B cell (primary cell): ENCODE results near the gene PDE4B. TPM values are rescaled to one million over a fixed set of nuclear protein-coding genes. Genes with fewer than 3 reads are reported as not detected.

Source experiments
- ATAC-seq: fragments of 200-7000 bp; cut with Tn5 transposase; one replicate; pipeline ENCODE4 v1.10.0; 2021; ENCODE audit warnings: low read depth, mild to moderate bottlenecking, moderate number of reproducible peaks, moderate library complexity
- CTCF ChIA-PET: fragments of 350-600 bp; sonication (Branson Sonifier 250); formaldehyde crosslinking; loops from one replicate; lab custom pipeline; 2021; ENCODE audit warnings: antibody characterized with exemption, inconsistent platforms; lab: Charles Lee
- POLR2A ChIA-PET: fragments of 350-600 bp; sonication (Branson Sonifier 250); formaldehyde crosslinking; loops from one replicate; lab custom pipeline; 2021; ENCODE audit warnings: antibody characterized with exemption; lab: Charles Lee
- DNase-seq: peaks from one replicate; pipeline ENCODE4 v3.0.0; 2013
- H2AFZ ChIP-seq: 2 replicates; pipeline ENCODE4 v1.6.1; 2012; ENCODE audit warnings: mild to moderate bottlenecking, low read depth, low read length; ENCODE audit not compliant: insufficient read depth, poor library complexity, severe bottlenecking
- H3K27ac ChIP-seq, 2 donors: 1 replicate in 1 of 2; 2 replicates in 1 of 2; pipeline ENCODE4 v1.5.1; 2012 to 2013; ENCODE audit warnings: low read length in 2 of 2, mild to moderate bottlenecking in 2 of 2, moderate library complexity in 1 of 2
- H3K27me3 ChIP-seq, 4 experiments: fragments of 200-600 bp in 1 of 4; sonication (generic) in 1 of 4; replicated peaks in 1 of 4; 1 replicate in 2 of 4; 2 replicates in 2 of 4; pipeline versions ENCODE4 v1.6.1 to v1.7.0; 2013 to 2016; ENCODE audit warnings: low read length in 3 of 4, mild to moderate bottlenecking in 2 of 4, mixed read lengths in 1 of 4, moderate library complexity in 1 of 4; ENCODE audit not compliant: insufficient read depth in 4 of 4, control insufficient read depth in 3 of 4; ENCODE audit errors: control extremely low read depth in 1 of 4
- H3K36me3 ChIP-seq, 2 experiments: replicated peaks in 1 of 2; 1 replicate in 1 of 2; 2 replicates in 1 of 2; pipeline versions ENCODE4 v1.6.1 to v1.7.1; 2013; ENCODE audit warnings: low read length in 1 of 2; ENCODE audit not compliant: insufficient read depth in 2 of 2, control insufficient read depth in 1 of 2; ENCODE audit errors: control extremely low read depth in 1 of 2, extremely low read depth in 1 of 2
- H3K4me1 ChIP-seq, 2 donors: fragments of 200-600 bp in 1 of 2; sonication (generic) in 1 of 2; 1 replicate in 1 of 2; 2 replicates in 1 of 2; pipeline versions ENCODE4 v1.5.1 to v1.6.1; 2013 to 2017; ENCODE audit warnings: low read length in 2 of 2; ENCODE audit not compliant: control insufficient read depth in 2 of 2, insufficient read depth in 2 of 2
- H3K4me2 ChIP-seq: replicated peaks from 2 replicates; pipeline ENCODE3; 2012; ENCODE audit warnings: mild to moderate bottlenecking, low read depth, low read length; ENCODE audit not compliant: poor library complexity, severe bottlenecking
- H3K4me3 ChIP-seq, 5 experiments: fragments of 200-600 bp in 1 of 5; sonication (generic) in 1 of 5; 1 replicate in 3 of 5; 2 replicates in 2 of 5; pipeline versions ENCODE4 v1.5.1 to v1.7.0; 2011 to 2016; ENCODE audit warnings: low read length in 4 of 5, mild to moderate bottlenecking in 4 of 5, low read depth in 2 of 5, control low read depth in 1 of 5, moderate library complexity in 1 of 5; ENCODE audit not compliant: insufficient read depth in 1 of 5; ENCODE audit errors: control extremely low read depth in 1 of 5, extremely low read depth in 1 of 5
- H3K79me2 ChIP-seq: fragments of 200-600 bp; sonication (generic); one replicate; pipeline ENCODE4 v1.6.0; 2016; ENCODE audit warnings: low read length; ENCODE audit not compliant: control insufficient read depth, insufficient read depth
- H3K9ac ChIP-seq: fragments of 200-600 bp; sonication (generic); 2 replicates; pipeline ENCODE4 v1.6.1; 2017; ENCODE audit warnings: mild to moderate bottlenecking, low read length, moderate library complexity
- H3K9me3 ChIP-seq, 3 donors: one replicate each; pipeline versions ENCODE4 v1.6.1 to v1.7.1; 2013; ENCODE audit warnings: low read length in 2 of 3; ENCODE audit not compliant: control insufficient read depth in 2 of 3, insufficient read depth in 1 of 3; ENCODE audit errors: control extremely low read depth in 1 of 3
- H4K20me1 ChIP-seq: 2 replicates; pipeline ENCODE4 v1.6.0; 2012; ENCODE audit warnings: mild to moderate bottlenecking, low read length; ENCODE audit not compliant: insufficient read depth, control insufficient read depth, poor library complexity, severe bottlenecking
- H3K27ac Mint-ChIP-seq: one replicate; pipeline ENCODE4 v1.8.0; 2021; ENCODE audit warnings: mixed read lengths
- H3K27me3 Mint-ChIP-seq: one replicate; pipeline ENCODE4 v1.8.0; 2021; ENCODE audit warnings: mixed read lengths
- H3K4me1 Mint-ChIP-seq: one replicate; pipeline ENCODE4 v1.8.0; 2021; ENCODE audit warnings: mixed read lengths
- H3K4me3 Mint-ChIP-seq: one replicate; pipeline ENCODE4 v1.8.0; 2021; ENCODE audit warnings: mixed read lengths
- H3K9me3 Mint-ChIP-seq: one replicate; pipeline ENCODE4 v1.8.0; 2022; ENCODE audit warnings: mixed read lengths; ENCODE audit not compliant: insufficient read depth
- EZH2 ChIP-seq: IDR thresholded peaks from 2 replicates; pipeline ENCODE4 v1.6.1; 2012; ENCODE audit warnings: borderline replicate concordance, low read depth, mild to moderate bottlenecking, moderate library complexity, low read length; ENCODE audit not compliant: insufficient read depth, poor library complexity, severe bottlenecking
- WGBS: methylation state at CpG from one replicate; pipeline ENCODE4 v1.1.5; 2013; ENCODE audit warnings: missing lambda C conversion rate; ENCODE audit not compliant: insufficient coverage; 5-methylcytosine and 5-hydroxymethylcytosine counted together
- intact Hi-C: fragments of 100-400 bp; cut with micrococcal nuclease; formaldehyde crosslinking; loops from one replicate; pipeline ENCODE4 v1.10.0; 2022
- polyA plus RNA-seq: library from polyadenylated mRNA; depleted of rRNA; stranded (reverse); fragments of >200 nt; gene quantifications from 2 replicates; pipeline ENCODE4 v1.2.3, GENCODE V29; 2012
- total RNA-seq, 2 donors: library from RNA; stranded (reverse); fragments of 120-200 nt in 1 of 2; gene quantifications; 1 replicate in 1 of 2; 2 replicates in 1 of 2; pipeline versions ENCODE4 v1.2.3 to v1.2.4, GENCODE V29; 2013 to 2022
- TF ChIP-seq, protein P1 (sequence below): fragments of 200-600 bp; IDR thresholded peaks from one replicate; pipeline ENCODE4 v1.8.0; 2022; ENCODE audit warnings: antibody characterized with exemption, mild to moderate bottlenecking

Gene PDE4B
- total and polyA plus RNA-seq, 2 donors (not counting 1 experiment from before 2014, with no cell fraction given), result 63.7 to 242 TPM

DNA sequence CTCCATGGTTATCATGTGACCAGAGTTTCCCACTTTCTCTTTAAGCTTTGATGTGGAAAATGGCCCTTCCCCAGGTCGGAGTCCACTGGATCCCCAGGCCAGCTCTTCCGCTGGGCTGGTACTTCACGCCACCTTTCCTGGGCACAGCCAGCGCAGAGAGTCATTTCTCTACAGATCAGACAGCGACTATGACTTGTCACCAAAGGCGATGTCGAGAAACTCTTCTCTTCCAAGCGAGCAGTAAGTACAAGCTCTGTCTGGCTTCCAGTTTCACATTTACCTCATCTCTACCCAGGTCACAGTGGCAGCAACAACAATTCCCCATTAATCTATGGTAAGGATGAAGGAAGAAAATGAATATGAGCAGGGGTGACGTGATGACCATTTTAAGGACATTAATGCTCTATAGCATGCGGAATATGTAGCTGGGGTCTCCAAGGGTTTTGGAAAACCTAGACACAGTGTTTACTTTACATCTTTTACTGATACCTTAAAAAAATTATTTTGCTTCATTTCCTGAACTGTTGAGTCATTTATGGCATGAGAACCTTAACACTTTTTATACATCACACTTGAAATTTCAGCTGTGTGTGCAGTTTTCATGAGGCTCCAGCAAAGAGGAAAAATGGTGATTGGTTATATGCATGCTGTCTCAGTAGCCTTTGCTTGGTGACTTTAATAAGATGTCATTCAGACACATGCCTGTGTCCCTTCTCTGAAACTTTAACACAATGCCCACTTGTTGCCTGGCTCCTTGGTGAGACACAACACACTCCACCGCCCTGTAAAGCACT is 454.9 kb downstream of the PDE4B start:
- intact Hi-C loops, result loop anchor here (10.0 kb wide), 2 partner anchors 823 to 1573 kb away; partner anchors contain the start of genes LEPR and LEPROT
- peak overlapping the region; percentile 78 for H3K4me3 Mint-ChIP-seq
- H3K4me1 ChIP-seq, result no peaks in the 10 kb centered on the region

More for the DNA sequence above, 454.9 kb downstream of the PDE4B start:
- ATAC-seq, result peak; percentile 34
- Mint-ChIP-seq H3K27ac (no peak overlapping the region), H3K4me1 (peaks cover 7% of the 10 kb centered on the region), H3K9me3 (no peaks in the 10 kb centered on the region), H3K27me3 (peaks cover 11% of the 10 kb centered on the region)
- H3K9me3 ChIP-seq, result no peaks in the 10 kb centered on the region
- 67% methylated on average over 5 of the region's 11 CpGs for WGBS
- peak overlapping the region in 3 of 5 experiments; percentile 8 to 40 (median 11) for H3K4me3 ChIP-seq
- CTCF ChIA-PET, result interaction anchor here (0.8 to 23.9 kb wide), 5 partner anchors 31 to 290 kb away, joined by 3 to 572 read pairs (median 12); no protein-coding TSS in a partner anchor
- DNase-seq, result peak; percentile 23
- H2AFZ ChIP-seq, result no peak overlapping the region
- no peaks in the 10 kb centered on the region for H3K27me3 ChIP-seq
- H3K27ac ChIP-seq, result no peak overlapping the region
- H3K36me3 ChIP-seq, result no peaks in the 10 kb centered on the region
- H4K20me1 ChIP-seq, result no peaks in the 10 kb centered on the region
- peak overlapping the region; percentile 42 for H3K9ac ChIP-seq
- no peaks in the 10 kb centered on the region for H3K79me2 ChIP-seq
- POLR2A ChIA-PET, result no interaction called here
- H3K4me2 ChIP-seq, result peak overlapping the region; percentile 46
- TF ChIP-seq, protein P1, sequence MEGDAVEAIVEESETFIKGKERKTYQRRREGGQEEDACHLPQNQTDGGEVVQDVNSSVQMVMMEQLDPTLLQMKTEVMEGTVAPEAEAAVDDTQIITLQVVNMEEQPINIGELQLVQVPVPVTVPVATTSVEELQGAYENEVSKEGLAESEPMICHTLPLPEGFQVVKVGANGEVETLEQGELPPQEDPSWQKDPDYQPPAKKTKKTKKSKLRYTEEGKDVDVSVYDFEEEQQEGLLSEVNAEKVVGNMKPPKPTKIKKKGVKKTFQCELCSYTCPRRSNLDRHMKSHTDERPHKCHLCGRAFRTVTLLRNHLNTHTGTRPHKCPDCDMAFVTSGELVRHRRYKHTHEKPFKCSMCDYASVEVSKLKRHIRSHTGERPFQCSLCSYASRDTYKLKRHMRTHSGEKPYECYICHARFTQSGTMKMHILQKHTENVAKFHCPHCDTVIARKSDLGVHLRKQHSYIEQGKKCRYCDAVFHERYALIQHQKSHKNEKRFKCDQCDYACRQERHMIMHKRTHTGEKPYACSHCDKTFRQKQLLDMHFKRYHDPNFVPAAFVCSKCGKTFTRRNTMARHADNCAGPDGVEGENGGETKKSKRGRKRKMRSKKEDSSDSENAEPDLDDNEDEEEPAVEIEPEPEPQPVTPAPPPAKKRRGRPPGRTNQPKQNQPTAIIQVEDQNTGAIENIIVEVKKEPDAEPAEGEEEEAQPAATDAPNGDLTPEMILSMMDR, result no peak
- no peak for TF ChIP-seq EZH2
